GM23338 (cell line): ENCODE results near the gene PAPPA. TPM values are rescaled to one million over a fixed set of nuclear protein-coding genes. Genes with fewer than 3 reads are reported as not detected.

Source experiments
- CREB1 ChIP-seq: fragments of 250-450 bp; sonication (Bioruptor Pico); IDR thresholded peaks from 2 replicates; pipeline ENCODE4 v1.5.0; 2020; ENCODE audit warnings: low read depth, mild to moderate bottlenecking, moderate library complexity
- EZH2 ChIP-seq: fragments of 200-600 bp; sonication (generic); IDR thresholded peaks from one replicate; pipeline ENCODE4 v1.8.0; 2017; ENCODE audit warnings: antibody characterized with exemption, mild to moderate bottlenecking, low read depth; ENCODE audit not compliant: unreplicated experiment
- JUNB ChIP-seq: IDR thresholded peaks from one replicate; pipeline ENCODE4 v1.6.1; 2016; ENCODE audit warnings: antibody characterized with exemption; ENCODE audit not compliant: unreplicated experiment
- ZNF114 ChIP-seq: fragments of 250-450 bp; sonication (Bioruptor Pico); IDR thresholded peaks from 2 replicates; pipeline ENCODE4 v1.5.0; 2020; ENCODE audit warnings: mild to moderate bottlenecking, moderate library complexity
- ZNF331 ChIP-seq: fragments of 250-450 bp; sonication (Bioruptor Pico); IDR thresholded peaks from 2 replicates; pipeline ENCODE4 v1.5.0; 2020; ENCODE audit warnings: low read depth, mild to moderate bottlenecking, moderate library complexity
- polyA plus RNA-seq: library from polyadenylated mRNA; unstranded; fragments of >200 nt; fragmentation: Nextera tagmentation; extraction: Ambion mirVana; gene quantifications from 2 replicates; pipeline ENCODE4 v1.2.1, GENCODE V29; 2016
- total RNA-seq: library from RNA; depleted of rRNA; stranded (reverse); fragments of >200 nt; shearing (Covaris generic); gene quantifications from 2 replicates; pipeline ENCODE4 v1.2.3, GENCODE V29; 2014
- TF ChIP-seq, protein P1 (sequence below): IDR thresholded peaks from one replicate; pipeline ENCODE4 v1.6.1; 2018; ENCODE audit warnings: antibody characterized with exemption; ENCODE audit not compliant: unreplicated experiment
- TF ChIP-seq, protein P2 (sequence below): fragments of 250-450 bp; sonication (Bioruptor Pico); IDR thresholded peaks from 2 replicates; pipeline ENCODE4 v1.5.0; 2020; ENCODE audit warnings: mild to moderate bottlenecking, moderate library complexity

PAPPA gene
- total and polyA plus RNA-seq, 2 experiments from 2014 or later, result 0.38 to 0.66 TPM

DNA sequence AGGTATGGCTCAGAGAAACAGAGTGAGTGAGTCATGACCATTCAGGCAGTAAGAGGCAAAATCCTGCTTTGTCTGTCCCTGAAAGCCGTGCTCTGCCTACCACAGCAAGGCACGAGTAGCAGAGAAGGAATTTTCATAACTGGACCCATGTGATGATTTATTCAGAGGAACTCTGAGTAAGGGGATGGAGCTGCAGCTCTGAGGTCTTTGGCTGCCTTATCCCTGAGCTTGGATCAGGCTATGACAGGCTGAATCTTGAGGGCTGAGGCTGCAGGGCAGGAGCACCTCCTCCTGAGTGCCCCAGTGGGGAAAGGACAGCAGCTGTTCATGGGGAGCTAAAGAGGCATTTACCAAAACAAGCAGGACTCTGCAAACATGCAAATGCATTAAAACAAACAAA lies 183.4 kb downstream of the PAPPA start (continued):
- TF ChIP-seq, protein P1, sequence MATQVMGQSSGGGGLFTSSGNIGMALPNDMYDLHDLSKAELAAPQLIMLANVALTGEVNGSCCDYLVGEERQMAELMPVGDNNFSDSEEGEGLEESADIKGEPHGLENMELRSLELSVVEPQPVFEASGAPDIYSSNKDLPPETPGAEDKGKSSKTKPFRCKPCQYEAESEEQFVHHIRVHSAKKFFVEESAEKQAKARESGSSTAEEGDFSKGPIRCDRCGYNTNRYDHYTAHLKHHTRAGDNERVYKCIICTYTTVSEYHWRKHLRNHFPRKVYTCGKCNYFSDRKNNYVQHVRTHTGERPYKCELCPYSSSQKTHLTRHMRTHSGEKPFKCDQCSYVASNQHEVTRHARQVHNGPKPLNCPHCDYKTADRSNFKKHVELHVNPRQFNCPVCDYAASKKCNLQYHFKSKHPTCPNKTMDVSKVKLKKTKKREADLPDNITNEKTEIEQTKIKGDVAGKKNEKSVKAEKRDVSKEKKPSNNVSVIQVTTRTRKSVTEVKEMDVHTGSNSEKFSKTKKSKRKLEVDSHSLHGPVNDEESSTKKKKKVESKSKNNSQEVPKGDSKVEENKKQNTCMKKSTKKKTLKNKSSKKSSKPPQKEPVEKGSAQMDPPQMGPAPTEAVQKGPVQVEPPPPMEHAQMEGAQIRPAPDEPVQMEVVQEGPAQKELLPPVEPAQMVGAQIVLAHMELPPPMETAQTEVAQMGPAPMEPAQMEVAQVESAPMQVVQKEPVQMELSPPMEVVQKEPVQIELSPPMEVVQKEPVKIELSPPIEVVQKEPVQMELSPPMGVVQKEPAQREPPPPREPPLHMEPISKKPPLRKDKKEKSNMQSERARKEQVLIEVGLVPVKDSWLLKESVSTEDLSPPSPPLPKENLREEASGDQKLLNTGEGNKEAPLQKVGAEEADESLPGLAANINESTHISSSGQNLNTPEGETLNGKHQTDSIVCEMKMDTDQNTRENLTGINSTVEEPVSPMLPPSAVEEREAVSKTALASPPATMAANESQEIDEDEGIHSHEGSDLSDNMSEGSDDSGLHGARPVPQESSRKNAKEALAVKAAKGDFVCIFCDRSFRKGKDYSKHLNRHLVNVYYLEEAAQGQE, result no peak
- TF ChIP-seq ZNF331 (no peak), ZNF114 (no peak), EZH2 (no peak), JUNB (no peak), CREB1 (CRISPR knock-in tag) (no peak)
- TF ChIP-seq, protein P2, sequence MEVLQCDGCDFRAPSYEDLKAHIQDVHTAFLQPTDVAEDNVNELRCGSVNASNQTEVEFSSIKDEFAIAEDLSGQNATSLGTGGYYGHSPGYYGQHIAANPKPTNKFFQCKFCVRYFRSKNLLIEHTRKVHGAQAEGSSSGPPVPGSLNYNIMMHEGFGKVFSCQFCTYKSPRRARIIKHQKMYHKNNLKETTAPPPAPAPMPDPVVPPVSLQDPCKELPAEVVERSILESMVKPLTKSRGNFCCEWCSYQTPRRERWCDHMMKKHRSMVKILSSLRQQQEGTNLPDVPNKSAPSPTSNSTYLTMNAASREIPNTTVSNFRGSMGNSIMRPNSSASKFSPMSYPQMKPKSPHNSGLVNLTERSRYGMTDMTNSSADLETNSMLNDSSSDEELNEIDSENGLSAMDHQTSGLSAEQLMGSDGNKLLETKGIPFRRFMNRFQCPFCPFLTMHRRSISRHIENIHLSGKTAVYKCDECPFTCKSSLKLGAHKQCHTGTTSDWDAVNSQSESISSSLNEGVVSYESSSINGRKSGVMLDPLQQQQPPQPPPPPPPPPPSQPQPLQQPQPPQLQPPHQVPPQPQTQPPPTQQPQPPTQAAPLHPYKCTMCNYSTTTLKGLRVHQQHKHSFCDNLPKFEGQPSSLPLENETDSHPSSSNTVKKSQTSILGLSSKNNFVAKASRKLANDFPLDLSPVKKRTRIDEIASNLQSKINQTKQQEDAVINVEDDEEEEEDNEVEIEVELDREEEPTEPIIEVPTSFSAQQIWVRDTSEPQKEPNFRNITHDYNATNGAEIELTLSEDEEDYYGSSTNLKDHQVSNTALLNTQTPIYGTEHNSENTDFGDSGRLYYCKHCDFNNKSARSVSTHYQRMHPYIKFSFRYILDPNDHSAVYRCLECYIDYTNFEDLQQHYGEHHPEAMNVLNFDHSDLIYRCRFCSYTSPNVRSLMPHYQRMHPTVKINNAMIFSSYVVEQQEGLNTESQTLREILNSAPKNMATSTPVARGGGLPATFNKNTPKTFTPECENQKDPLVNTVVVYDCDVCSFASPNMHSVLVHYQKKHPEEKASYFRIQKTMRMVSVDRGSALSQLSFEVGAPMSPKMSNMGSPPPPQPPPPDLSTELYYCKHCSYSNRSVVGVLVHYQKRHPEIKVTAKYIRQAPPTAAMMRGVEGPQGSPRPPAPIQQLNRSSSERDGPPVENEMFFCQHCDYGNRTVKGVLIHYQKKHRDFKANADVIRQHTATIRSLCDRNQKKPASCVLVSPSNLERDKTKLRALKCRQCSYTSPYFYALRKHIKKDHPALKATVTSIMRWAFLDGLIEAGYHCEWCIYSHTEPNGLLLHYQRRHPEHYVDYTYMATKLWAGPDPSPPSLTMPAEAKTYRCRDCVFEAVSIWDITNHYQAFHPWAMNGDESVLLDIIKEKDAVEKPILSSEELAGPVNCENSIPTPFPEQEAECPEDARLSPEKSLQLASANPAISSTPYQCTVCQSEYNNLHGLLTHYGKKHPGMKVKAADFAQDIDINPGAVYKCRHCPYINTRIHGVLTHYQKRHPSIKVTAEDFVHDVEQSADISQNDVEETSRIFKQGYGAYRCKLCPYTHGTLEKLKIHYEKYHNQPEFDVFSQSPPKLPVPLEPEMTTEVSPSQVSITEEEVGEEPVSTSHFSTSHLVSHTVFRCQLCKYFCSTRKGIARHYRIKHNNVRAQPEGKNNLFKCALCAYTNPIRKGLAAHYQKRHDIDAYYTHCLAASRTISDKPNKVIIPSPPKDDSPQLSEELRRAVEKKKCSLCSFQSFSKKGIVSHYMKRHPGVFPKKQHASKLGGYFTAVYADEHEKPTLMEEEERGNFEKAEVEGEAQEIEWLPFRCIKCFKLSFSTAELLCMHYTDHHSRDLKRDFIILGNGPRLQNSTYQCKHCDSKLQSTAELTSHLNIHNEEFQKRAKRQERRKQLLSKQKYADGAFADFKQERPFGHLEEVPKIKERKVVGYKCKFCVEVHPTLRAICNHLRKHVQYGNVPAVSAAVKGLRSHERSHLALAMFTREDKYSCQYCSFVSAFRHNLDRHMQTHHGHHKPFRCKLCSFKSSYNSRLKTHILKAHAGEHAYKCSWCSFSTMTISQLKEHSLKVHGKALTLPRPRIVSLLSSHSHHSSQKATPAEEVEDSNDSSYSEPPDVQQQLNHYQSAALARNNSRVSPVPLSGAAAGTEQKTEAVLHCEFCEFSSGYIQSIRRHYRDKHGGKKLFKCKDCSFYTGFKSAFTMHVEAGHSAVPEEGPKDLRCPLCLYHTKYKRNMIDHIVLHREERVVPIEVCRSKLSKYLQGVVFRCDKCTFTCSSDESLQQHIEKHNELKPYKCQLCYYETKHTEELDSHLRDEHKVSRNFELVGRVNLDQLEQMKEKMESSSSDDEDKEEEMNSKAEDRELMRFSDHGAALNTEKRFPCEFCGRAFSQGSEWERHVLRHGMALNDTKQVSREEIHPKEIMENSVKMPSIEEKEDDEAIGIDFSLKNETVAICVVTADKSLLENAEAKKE (CRISPR knock-in tag), result no peak
